KMS-11 (cell line): Measurements from ENCODE around the gene R3HDM2.
"Not testable (repeated sequence)": the region's sequence is repeated elsewhere in the genome, so short reads cannot be mapped to it uniquely, and the experiment has no call there.

Source experiments
- H2AFZ ChIP-seq: fragments of 200-600 bp; sonication (generic); 2 replicates; pipeline ENCODE4 v1.6.1; 2016; ENCODE audit warnings: antibody characterized with exemption, mixed run types, low read depth
- H3K27ac ChIP-seq: fragments of 200-600 bp; sonication (generic); 2 replicates; pipeline ENCODE4 v1.6.1; 2016; ENCODE audit warnings: mild to moderate bottlenecking, mixed run types
- H3K27me3 ChIP-seq: fragments of 200-600 bp; sonication (generic); 2 replicates; pipeline ENCODE4 v1.6.1; 2017; ENCODE audit warnings: mild to moderate bottlenecking, low read depth, mixed run types, moderate library complexity; ENCODE audit not compliant: insufficient read depth
- H3K36me3 ChIP-seq: fragments of 200-600 bp; sonication (generic); 2 replicates; pipeline ENCODE4 v1.6.1; 2017; ENCODE audit warnings: mild to moderate bottlenecking, mixed run types; ENCODE audit not compliant: insufficient read depth
- H3K4me1 ChIP-seq: fragments of 200-600 bp; sonication (generic); 2 replicates; pipeline ENCODE4 v1.6.1; 2016; ENCODE audit warnings: mild to moderate bottlenecking, low read depth, mixed run types; ENCODE audit not compliant: poor library complexity, severe bottlenecking
- H3K4me2 ChIP-seq: fragments of 200-600 bp; sonication (generic); 2 replicates; pipeline ENCODE4 v1.7.0; 2016; ENCODE audit warnings: mild to moderate bottlenecking, mixed run types
- H3K4me3 ChIP-seq: fragments of 200-600 bp; sonication (generic); IDR thresholded peaks from 2 replicates; pipeline ENCODE4 v1.6.1; 2017; ENCODE audit warnings: low read depth, low read length, mixed read lengths; ENCODE audit not compliant: insufficient read depth
- H3K79me2 ChIP-seq: fragments of 200-600 bp; sonication (generic); 2 replicates; pipeline ENCODE4 v1.6.1; 2016; ENCODE audit warnings: low read depth, mixed run types; ENCODE audit not compliant: insufficient read depth
- H3K9ac ChIP-seq: fragments of 200-600 bp; sonication (generic); 2 replicates; pipeline ENCODE4 v1.6.1; 2016; ENCODE audit warnings: mild to moderate bottlenecking, mixed run types
- H4K20me1 ChIP-seq: fragments of 200-600 bp; sonication (generic); 2 replicates; pipeline ENCODE4 v1.6.1; 2016; ENCODE audit warnings: mild to moderate bottlenecking, mixed run types; ENCODE audit not compliant: insufficient read depth
- CTCF ChIP-seq: fragments of 200-600 bp; sonication (generic); conservative IDR thresholded peaks from 2 replicates; pipeline ENCODE4 v1.6.1; 2017; ENCODE audit warnings: low read depth, mild to moderate bottlenecking, antibody characterized with exemption, low read length, moderate library complexity, mixed read lengths

The R3HDM2 gene

GRCh38 chr12:57342207-57342691 is 88.6 kb downstream of the R3HDM2 start:
- H3K4me2 ChIP-seq, result no peak overlapping the region
- no peak overlapping the region for H3K4me3 ChIP-seq
- H3K9ac ChIP-seq, result no peak overlapping the region
- H3K4me1 ChIP-seq, result no peaks in the 10 kb centered on the region
- H2AFZ ChIP-seq, result no peak overlapping the region
- H3K79me2 ChIP-seq, result no peaks in the 10 kb centered on the region
- no peaks in the 10 kb centered on the region for H3K36me3 ChIP-seq
- no peaks in the 10 kb centered on the region for H4K20me1 ChIP-seq
- H3K27ac ChIP-seq, result no peak overlapping the region
- TF ChIP-seq CTCF, result no peak
- no peaks in the 10 kb centered on the region for H3K27me3 ChIP-seq

GRCh38 chr12:57341275-57341990 is 89.4 kb downstream of the R3HDM2 start:
- Histone ChIP-seq H3K4me2 (no peak overlapping the region), H3K27ac (no peak overlapping the region), H3K79me2 (no peaks in the 10 kb centered on the region), H3K9ac (no peak overlapping the region), H2AFZ (no peak overlapping the region), H3K4me1 (no peaks in the 10 kb centered on the region), H3K27me3 (no peaks in the 10 kb centered on the region), H3K4me3 (no peak overlapping the region), H4K20me1 (no peaks in the 10 kb centered on the region), H3K36me3 (no peaks in the 10 kb centered on the region)
- TF ChIP-seq CTCF, result no peak

- Histone ChIP-seq H4K20me1 (no peaks in the 10 kb centered on the region), H3K36me3 (no peaks in the 10 kb centered on the region), H3K27me3 (no peaks in the 10 kb centered on the region), H3K4me2 (no peak overlapping the region), H3K9ac (no peak overlapping the region), H3K27ac (no peak overlapping the region), H3K4me1 (no peaks in the 10 kb centered on the region), H3K79me2 (no peaks in the 10 kb centered on the region), H2AFZ (no peak overlapping the region), H3K4me3 (no peak overlapping the region)
- no peak for TF ChIP-seq CTCF
Measured at GRCh38 chr12:57340104-57340503, 90.7 kb downstream of the R3HDM2 start.

- not testable (repeated sequence) for H3K79me2 ChIP-seq, H3K27me3 ChIP-seq, H3K4me1 ChIP-seq, H3K27ac ChIP-seq, H3K9ac ChIP-seq, H3K4me2 ChIP-seq, H3K4me3 ChIP-seq, H4K20me1 ChIP-seq, H3K36me3 ChIP-seq, H2AFZ ChIP-seq
Measured at GRCh38 chr12:57336299-57336698, 94.5 kb downstream of the R3HDM2 start.

- H3K9ac ChIP-seq, result no peak overlapping the region
- TF ChIP-seq CTCF, result no peak
- H2AFZ ChIP-seq, result no peak overlapping the region
Measured at GRCh38 chr12:57334219-57334618, 96.6 kb downstream of the R3HDM2 start.

More at GRCh38 chr12:57334219-57334618, 96.6 kb downstream of the R3HDM2 start:
- Histone ChIP-seq H3K4me2 (no peak overlapping the region), H4K20me1 (no peaks in the 10 kb centered on the region), H3K36me3 (no peaks in the 10 kb centered on the region), H3K4me1 (no peaks in the 10 kb centered on the region), H3K79me2 (no peaks in the 10 kb centered on the region), H3K27me3 (no peaks in the 10 kb centered on the region), H3K4me3 (no peak overlapping the region), H3K27ac (no peak overlapping the region)
